Karpas-422 (cell line): ENCODE measurements around the gene TGIF2. TPM values are rescaled to one million over a fixed set of nuclear protein-coding genes. Genes with fewer than 3 reads are reported as not detected.

Experiments
- DNase-seq: peaks from one replicate; pipeline ENCODE4 v3.0.0-alpha.2; 2015
- H2AFZ ChIP-seq: fragments of 200-600 bp; sonication (generic); 2 replicates; pipeline ENCODE4 v1.6.1; 2014; ENCODE audit warnings: antibody characterized with exemption, low read length, mixed read lengths
- H3K27ac ChIP-seq: fragments of 200-600 bp; sonication (generic); 2 replicates; pipeline ENCODE4 v1.5.1; 2014; ENCODE audit warnings: mild to moderate bottlenecking, low read length, moderate library complexity
- H3K27me3 ChIP-seq: fragments of 200-600 bp; sonication (generic); 2 replicates; pipeline ENCODE4 v1.6.1; 2014; ENCODE audit warnings: low read length, mixed read lengths
- H3K36me3 ChIP-seq: fragments of 200-600 bp; sonication (generic); 2 replicates; pipeline ENCODE4 v1.6.1; 2014; ENCODE audit warnings: low read length, mixed read lengths; ENCODE audit not compliant: insufficient read depth
- H3K4me1 ChIP-seq: fragments of 200-600 bp; sonication (generic); 2 replicates; pipeline ENCODE4 v1.6.1; 2014; ENCODE audit warnings: mild to moderate bottlenecking, low read length, mixed read lengths
- H3K4me2 ChIP-seq: fragments of 200-600 bp; sonication (generic); 2 replicates; pipeline ENCODE4 v1.6.1; 2014; ENCODE audit warnings: low read length, low read depth, mild to moderate bottlenecking; ENCODE audit not compliant: poor library complexity, severe bottlenecking
- H3K4me3 ChIP-seq: fragments of 200-600 bp; sonication (generic); 2 replicates; pipeline ENCODE4 v1.5.1; 2014; ENCODE audit warnings: mild to moderate bottlenecking, antibody characterized with exemption, low read length, mixed read lengths
- H3K79me2 ChIP-seq: fragments of 200-600 bp; sonication (generic); 2 replicates; pipeline ENCODE4 v1.6.1; 2014; ENCODE audit warnings: mild to moderate bottlenecking, low read length, mixed read lengths
- H3K9ac ChIP-seq: fragments of 200-600 bp; sonication (generic); 2 replicates; pipeline ENCODE4 v1.6.0; 2014; ENCODE audit warnings: low read length
- H3K9me2 ChIP-seq: fragments of 200-600 bp; sonication (generic), shearing (Covaris generic); replicated peaks from 2 replicates; pipeline ENCODE4 v1.6.0; 2014; ENCODE audit warnings: mild to moderate bottlenecking, low read length, moderate library complexity; ENCODE audit not compliant: insufficient read depth
- H3K9me3 ChIP-seq: fragments of 300-700, 200-600 bp; sonication (generic); 2 replicates; pipeline ENCODE4 v1.6.1; 2014; ENCODE audit warnings: low read length, mixed read lengths
- H4K20me1 ChIP-seq: fragments of 200-600 bp; sonication (generic); 2 replicates; pipeline ENCODE4 v1.6.1; 2014; ENCODE audit warnings: mild to moderate bottlenecking, antibody characterized with exemption, low read length, low read depth; ENCODE audit not compliant: insufficient read depth
- total RNA-seq: library from RNA; depleted of rRNA; stranded (reverse); fragments of >200 nt; shearing (Covaris generic); gene quantifications from 2 replicates; pipeline ENCODE4 v1.2.3, GENCODE V29; 2014; ENCODE audit warnings: low replicate concordance

The TGIF2 gene
- total RNA-seq, 1 experiment from 2014 or later: 21.3 TPM

DNA sequence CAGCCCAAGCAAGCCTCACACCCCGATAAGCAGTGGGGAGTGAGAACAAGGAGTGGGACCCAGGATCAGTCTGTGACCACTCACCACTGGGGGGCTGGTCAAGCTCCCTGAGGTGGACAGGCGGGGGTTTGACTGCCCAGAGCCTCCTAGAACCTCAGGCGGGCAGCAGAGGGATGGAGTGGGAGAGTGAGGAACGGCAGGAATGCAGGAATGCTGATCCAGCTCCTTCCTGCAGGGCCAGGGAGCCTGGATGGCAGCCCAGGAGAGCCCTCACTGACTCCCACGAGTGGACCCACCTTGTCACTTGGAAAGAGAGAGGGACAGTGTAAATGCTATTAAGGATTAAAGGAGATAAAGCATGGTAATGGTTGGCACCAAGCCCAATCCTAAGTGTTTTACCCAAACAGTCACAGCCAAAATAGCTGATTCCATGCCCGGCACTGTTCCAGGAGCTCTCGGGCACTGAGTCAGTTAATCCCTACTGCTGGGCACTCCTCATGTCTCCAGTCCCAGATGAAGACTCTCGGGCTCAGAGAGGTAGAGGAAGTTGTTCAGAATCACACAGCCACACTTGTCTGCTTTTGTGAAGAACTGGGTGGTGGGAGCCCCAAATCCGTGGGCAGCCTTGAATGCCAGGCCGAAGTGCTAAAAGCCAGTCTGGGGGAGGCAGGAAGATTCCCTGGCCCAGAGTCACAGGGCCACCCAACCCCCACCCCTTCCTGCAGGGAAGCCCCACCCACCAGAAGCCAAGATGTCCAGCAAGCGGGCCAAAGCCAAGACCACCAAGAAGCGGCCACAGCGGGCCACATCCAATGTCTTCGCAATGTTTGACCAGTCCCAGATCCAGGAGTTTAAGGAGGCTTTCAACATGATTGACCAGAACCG lies 29.0 kb upstream of the TGIF2 start:
- no peaks in the 10 kb centered on the region for H3K36me3 ChIP-seq
- H3K9me3 ChIP-seq: no peaks in the 10 kb centered on the region
- no peaks in the 10 kb centered on the region for H3K9me2 ChIP-seq
- no peak for DNase-seq
- H3K27me3 ChIP-seq: no peaks in the 10 kb centered on the region
- no peak overlapping the region for H3K27ac ChIP-seq
- no peak overlapping the region for H2AFZ ChIP-seq
- H3K4me3 ChIP-seq: no peak overlapping the region
- H3K4me2 ChIP-seq: no peak overlapping the region
- no peaks in the 10 kb centered on the region for H4K20me1 ChIP-seq
- no peak overlapping the region for H3K9ac ChIP-seq
- peaks cover 5% of the 10 kb centered on the region; the same call in 1 of the 2 replicates for H3K79me2 ChIP-seq
- no peaks in the 10 kb centered on the region for H3K4me1 ChIP-seq

DNA sequence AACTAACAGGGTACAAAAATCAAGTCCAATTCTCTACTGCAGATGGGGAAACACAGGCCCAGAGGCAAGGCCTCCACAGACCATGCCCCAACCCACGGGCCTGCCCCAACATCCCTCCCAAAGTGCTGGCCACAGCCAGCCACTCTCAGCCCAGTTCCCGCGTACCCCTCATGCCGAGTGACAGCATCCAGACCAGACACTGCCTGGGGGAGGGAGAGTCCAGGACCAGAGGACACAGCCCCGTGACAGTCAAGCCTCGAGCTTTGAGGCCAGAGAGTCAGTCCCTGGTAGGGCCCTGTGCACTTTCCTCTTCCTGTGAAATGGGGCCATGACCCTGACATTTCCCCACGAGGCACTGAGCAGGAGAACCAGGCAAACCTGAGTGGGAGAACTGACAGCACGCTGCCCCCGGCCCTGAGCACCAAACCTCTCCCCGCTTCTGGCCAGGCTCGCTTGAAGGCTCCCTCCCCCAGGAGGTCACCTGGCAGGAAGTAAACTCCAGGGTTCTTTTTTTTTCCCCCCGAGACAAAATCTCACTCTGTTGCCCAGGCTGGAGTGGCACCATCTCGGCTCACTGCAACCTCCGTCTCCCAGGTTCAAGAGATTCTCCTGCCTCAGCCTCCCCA lies 27.2 kb upstream of the TGIF2 start:
- H3K27ac ChIP-seq: no peak overlapping the region

DNA sequence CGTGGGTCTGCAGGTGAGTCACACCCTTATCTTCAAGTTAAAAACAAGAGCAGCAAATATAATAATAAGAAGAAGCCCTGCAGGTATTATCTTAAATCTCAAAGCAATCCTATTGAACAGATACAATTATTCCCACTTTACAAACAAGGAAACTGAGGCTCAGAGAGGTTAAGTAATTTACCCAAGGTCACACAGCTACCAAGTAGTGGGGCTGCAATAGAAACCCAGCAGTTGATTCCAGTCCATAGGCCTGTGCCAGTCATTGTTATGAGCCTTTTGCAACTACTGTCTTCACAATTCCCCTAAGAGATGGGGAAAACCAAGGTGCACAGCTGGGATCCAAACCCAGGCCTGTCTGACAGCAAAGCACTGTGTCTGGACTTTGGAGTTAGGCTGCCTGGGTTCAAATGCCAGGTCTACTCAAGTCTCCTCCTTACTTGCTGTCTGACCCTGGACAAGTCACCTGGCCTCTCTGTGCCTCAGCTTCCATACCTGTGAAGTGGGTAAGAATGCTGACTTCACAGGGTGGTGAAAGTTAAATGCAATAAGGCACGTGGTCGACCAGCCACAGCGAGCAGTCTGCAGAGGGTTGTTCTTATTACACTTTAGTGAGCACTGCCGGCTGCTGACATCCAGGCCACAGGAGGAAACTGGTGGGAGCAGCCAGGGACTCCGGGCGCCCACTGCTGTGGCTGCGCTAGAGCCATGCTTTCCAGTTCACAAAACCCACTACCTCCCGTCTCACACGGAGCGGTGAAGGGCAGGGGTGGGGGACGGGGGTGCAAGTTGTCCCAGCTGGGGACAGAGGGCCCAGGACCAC lies 26.0 kb upstream of the TGIF2 start:
- H3K36me3 ChIP-seq: no peaks in the 10 kb centered on the region
- H3K27me3 ChIP-seq: no peaks in the 10 kb centered on the region
- H3K27ac ChIP-seq: no peak overlapping the region
- no peak overlapping the region for H3K4me2 ChIP-seq
- no peak overlapping the region for H3K9ac ChIP-seq
- H4K20me1 ChIP-seq: no peaks in the 10 kb centered on the region
- H3K9me2 ChIP-seq: no peaks in the 10 kb centered on the region
- no peaks in the 10 kb centered on the region for H3K9me3 ChIP-seq
- DNase-seq: no peak
- no peak overlapping the region for H3K4me3 ChIP-seq
- H2AFZ ChIP-seq: no peak overlapping the region
- H3K79me2 ChIP-seq: peaks cover 10% of the 10 kb centered on the region; the same call in 1 of the 2 replicates
- no peaks in the 10 kb centered on the region for H3K4me1 ChIP-seq

More for the DNA sequence above, 27.2 kb upstream of the TGIF2 start:
- DNase-seq: no peak
- Histone ChIP-seq H3K4me1 (no peaks in the 10 kb centered on the region), H2AFZ (no peak overlapping the region), H3K4me2 (no peak overlapping the region), H4K20me1 (no peaks in the 10 kb centered on the region), H3K9me3 (no peaks in the 10 kb centered on the region), H3K36me3 (no peaks in the 10 kb centered on the region), H3K9ac (no peak overlapping the region), H3K27me3 (no peaks in the 10 kb centered on the region), H3K9me2 (no peaks in the 10 kb centered on the region), H3K4me3 (no peak overlapping the region), H3K79me2 (peaks cover 10% of the 10 kb centered on the region; the same call in 1 of the 2 replicates)

DNA sequence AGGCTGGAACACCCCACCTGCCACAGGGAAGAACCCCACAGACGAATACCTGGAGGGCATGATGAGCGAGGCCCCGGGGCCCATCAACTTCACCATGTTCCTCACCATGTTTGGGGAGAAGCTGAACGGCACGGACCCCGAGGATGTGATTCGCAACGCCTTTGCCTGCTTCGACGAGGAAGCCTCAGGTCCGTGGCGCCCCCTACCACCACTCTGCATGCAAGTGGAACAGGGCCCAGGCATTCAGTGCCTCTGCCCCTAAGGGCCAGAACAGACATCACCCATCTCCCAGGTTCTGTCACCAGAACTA lies 25.4 kb upstream of the TGIF2 start:
- H3K4me1 ChIP-seq: no peaks in the 10 kb centered on the region
- H3K9me2 ChIP-seq: no peaks in the 10 kb centered on the region
- no peak overlapping the region for H3K27ac ChIP-seq
- DNase-seq: no peak
- no peak overlapping the region for H3K9ac ChIP-seq
- no peak overlapping the region for H3K4me3 ChIP-seq
- H4K20me1 ChIP-seq: no peaks in the 10 kb centered on the region
- H2AFZ ChIP-seq: no peak overlapping the region
- no peaks in the 10 kb centered on the region for H3K27me3 ChIP-seq
- H3K4me2 ChIP-seq: no peak overlapping the region
- H3K9me3 ChIP-seq: no peaks in the 10 kb centered on the region
- H3K36me3 ChIP-seq: no peaks in the 10 kb centered on the region
- H3K79me2 ChIP-seq: peaks cover 10% of the 10 kb centered on the region; the same call in 1 of the 2 replicates

DNA sequence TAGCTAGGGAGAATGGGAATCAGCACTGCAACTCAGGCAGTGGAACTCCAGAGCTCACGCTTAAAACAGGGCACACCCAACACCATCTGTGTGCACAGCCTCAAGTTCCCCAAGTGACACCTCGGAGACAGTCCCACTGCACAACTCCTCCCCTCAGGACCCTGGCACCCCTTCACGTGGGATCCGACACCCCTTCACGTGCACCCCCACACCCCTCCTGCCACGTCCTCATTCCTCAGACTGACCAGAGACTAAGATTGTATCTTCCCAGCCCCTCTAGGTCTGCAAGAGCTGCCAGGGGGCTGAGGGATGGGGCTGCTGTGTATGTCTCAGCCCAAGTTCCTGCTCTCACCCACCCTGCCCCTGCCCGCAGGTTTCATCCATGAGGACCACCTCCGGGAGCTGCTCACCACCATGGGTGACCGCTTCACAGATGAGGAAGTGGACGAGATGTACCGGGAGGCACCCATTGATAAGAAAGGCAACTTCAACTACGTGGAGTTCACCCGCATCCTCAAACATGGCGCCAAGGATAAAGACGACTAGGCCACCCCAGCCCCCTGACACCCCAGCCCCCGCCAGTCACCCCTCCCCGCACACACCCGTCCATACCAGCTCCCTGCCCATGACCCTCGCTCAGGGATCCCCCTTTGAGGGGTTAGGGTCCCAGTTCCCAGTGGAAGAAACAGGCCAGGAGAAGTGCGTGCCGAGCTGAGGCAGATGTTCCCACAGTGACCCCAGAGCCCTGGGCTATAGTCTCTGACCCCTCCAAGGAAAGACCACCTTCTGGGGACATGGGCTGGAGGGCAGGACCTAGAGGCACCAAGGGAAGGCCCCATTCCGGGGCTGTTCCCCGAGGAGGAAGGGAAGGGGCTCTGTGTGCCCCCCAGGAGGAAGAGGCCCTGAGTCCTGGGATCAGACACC lies 24.4 kb upstream of the TGIF2 start:
- Histone ChIP-seq H3K9me3 (no peaks in the 10 kb centered on the region), H2AFZ (no peak overlapping the region), H3K4me2 (no peak overlapping the region), H3K9ac (no peak overlapping the region), H3K4me1 (no peaks in the 10 kb centered on the region; the same call in 1 of the 2 replicates), H3K4me3 (no peak overlapping the region), H3K27ac (no peak overlapping the region), H3K9me2 (no peaks in the 10 kb centered on the region), H3K36me3 (no peaks in the 10 kb centered on the region), H3K79me2 (peaks cover 10% of the 10 kb centered on the region; the same call in 1 of the 2 replicates), H4K20me1 (no peaks in the 10 kb centered on the region), H3K27me3 (no peaks in the 10 kb centered on the region)
- no peak for DNase-seq

DNA sequence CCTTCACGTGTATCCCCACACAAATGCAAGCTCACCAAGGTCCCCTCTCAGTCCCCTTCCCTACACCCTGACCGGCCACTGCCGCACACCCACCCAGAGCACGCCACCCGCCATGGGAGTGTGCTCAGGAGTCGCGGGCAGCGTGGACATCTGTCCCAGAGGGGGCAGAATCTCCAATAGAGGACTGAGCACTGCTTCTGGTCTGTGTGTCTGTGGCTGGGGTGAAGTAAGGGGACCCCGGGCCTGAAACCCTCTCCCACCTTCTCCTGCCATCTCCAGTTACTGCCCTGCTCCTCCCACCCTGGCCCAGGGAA lies 23.8 kb upstream of the TGIF2 start:
- no peak overlapping the region for H3K9ac ChIP-seq
- H3K4me3 ChIP-seq: no peak overlapping the region
- no peaks in the 10 kb centered on the region for H3K27me3 ChIP-seq
- no peak for DNase-seq
- H3K9me2 ChIP-seq: no peaks in the 10 kb centered on the region
- peaks cover 10% of the 10 kb centered on the region; the same call in 1 of the 2 replicates for H3K79me2 ChIP-seq
- H3K27ac ChIP-seq: no peak overlapping the region
- no peak overlapping the region for H2AFZ ChIP-seq
- H3K36me3 ChIP-seq: no peaks in the 10 kb centered on the region
- H3K4me1 ChIP-seq: no peaks in the 10 kb centered on the region; the same call in 1 of the 2 replicates
- H3K9me3 ChIP-seq: no peaks in the 10 kb centered on the region
- H3K4me2 ChIP-seq: no peak overlapping the region
- H4K20me1 ChIP-seq: no peaks in the 10 kb centered on the region

DNA sequence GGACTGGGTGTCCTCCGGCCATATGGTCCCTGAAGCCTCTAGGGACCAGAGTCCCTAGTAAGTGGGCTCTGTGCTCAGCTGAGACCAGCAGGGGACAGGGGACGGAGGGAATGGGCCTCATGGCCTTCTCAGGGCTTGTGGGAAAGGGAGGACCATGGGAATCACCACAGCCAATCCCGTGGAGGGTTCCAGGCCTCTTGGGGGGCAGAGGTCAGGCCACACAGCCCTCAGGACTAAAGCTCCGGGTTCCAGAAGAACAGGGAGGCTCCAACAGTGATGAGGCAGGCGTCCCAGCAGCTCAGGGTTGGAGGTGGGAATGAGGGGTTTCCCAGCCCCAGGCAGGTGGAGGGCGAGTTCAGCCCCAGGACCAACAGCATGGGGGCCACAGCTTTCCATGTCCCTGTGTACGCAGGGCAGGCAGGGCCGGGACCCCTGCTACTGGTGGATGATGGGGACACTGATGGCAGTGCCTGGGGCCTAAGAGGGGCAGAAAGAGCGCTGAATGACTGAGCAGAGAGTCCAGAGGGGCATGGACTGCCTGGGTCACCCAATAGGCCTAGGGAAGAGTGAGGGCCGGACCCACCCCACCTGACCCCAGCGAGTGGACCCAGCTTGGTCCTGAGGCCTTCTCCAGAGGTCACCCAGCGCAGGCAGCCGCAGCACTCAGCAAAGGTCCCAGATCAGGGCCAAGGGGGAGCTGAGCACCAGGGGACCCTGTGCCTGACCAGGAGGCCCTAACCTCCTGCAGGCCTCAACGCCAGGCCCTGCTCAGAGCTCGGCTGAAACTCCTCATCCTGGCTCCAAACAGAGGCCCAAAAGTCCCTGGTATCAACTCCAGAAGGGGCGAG lies 23.2 kb upstream of the TGIF2 start:
- no peak for DNase-seq
- H3K9me2 ChIP-seq: no peaks in the 10 kb centered on the region
- H2AFZ ChIP-seq: no peak overlapping the region
- no peak overlapping the region for H3K9ac ChIP-seq
- H3K27me3 ChIP-seq: no peaks in the 10 kb centered on the region
- H3K79me2 ChIP-seq: peaks cover 13% of the 10 kb centered on the region; the same call in 1 of the 2 replicates
- H3K9me3 ChIP-seq: no peaks in the 10 kb centered on the region
- no peak overlapping the region for H3K4me3 ChIP-seq
- no peak overlapping the region for H3K27ac ChIP-seq
- no peaks in the 10 kb centered on the region for H4K20me1 ChIP-seq
- no peak overlapping the region for H3K4me2 ChIP-seq
- no peaks in the 10 kb centered on the region; the same call in 1 of the 2 replicates for H3K4me1 ChIP-seq
- H3K36me3 ChIP-seq: no peaks in the 10 kb centered on the region
